K562 (cell line): ENCODE measurements around the gene STX12. TPM values are rescaled to one million over a fixed set of nuclear protein-coding genes. Genes with fewer than 3 reads are reported as not detected.

ENCODE experiments used
- C11orf30 ChIP-seq: fragments of 450-650 bp; IDR thresholded peaks from 2 replicates; pipeline ENCODE4 v1.6.1; 2016; ENCODE audit warnings: low read depth, mild to moderate bottlenecking
- DACH1 ChIP-seq: fragments of 450-650 bp; IDR thresholded peaks from 2 replicates; pipeline ENCODE4 v1.6.1; 2018; ENCODE audit not compliant: partially characterized antibody
- E4F1 ChIP-seq: fragments of 250-450 bp; sonication (Bioruptor Pico); IDR thresholded peaks from 2 replicates; pipeline ENCODE4 v1.5.0; 2021; ENCODE audit warnings: mild to moderate bottlenecking, borderline replicate concordance
- FOS ChIP-seq: IDR thresholded peaks from 3 replicates; pipeline ENCODE4 v1.6.1; 2011; ENCODE audit not compliant: insufficient read length; ENCODE audit errors: extremely low read depth
- HNRNPK ChIP-seq: fragments of 200-400 bp; formaldehyde crosslinking; IDR thresholded peaks from one replicate; pipeline ENCODE4 v1.6.1; 2018; ENCODE audit warnings: mild to moderate bottlenecking, low read depth, low read length; ENCODE audit not compliant: poor library complexity, severe bottlenecking
- HOMEZ ChIP-seq: fragments of 250-450 bp; sonication (Bioruptor Pico); IDR thresholded peaks from 2 replicates; pipeline ENCODE4 v1.4.0; 2020; ENCODE audit warnings: mild to moderate bottlenecking, moderate library complexity
- OTX1 ChIP-seq: fragments of 450-650 bp; formaldehyde crosslinking; IDR thresholded peaks from 2 replicates; pipeline ENCODE4 v1.4.0; 2022; ENCODE audit warnings: mild to moderate bottlenecking
- PCBP1 ChIP-seq: fragments of 200-400 bp; formaldehyde crosslinking; IDR thresholded peaks from 2 replicates; pipeline ENCODE4 v1.6.1; 2018; ENCODE audit warnings: mild to moderate bottlenecking, low read depth, low read length; ENCODE audit not compliant: poor library complexity, severe bottlenecking
- PTBP1 ChIP-seq: fragments of 200-400 bp; formaldehyde crosslinking; IDR thresholded peaks from 2 replicates; pipeline ENCODE4 v1.6.1; 2017; ENCODE audit warnings: low read depth, low read length
- ZNF212 ChIP-seq: fragments of 450-650 bp; formaldehyde crosslinking; IDR thresholded peaks from 2 replicates; pipeline ENCODE4 v1.4.0; 2020; ENCODE audit warnings: mild to moderate bottlenecking
- ZNF512 ChIP-seq: IDR thresholded peaks from 2 replicates; pipeline ENCODE4 v1.6.1; 2016; ENCODE audit warnings: missing genetic modification characterization, missing compliant biosample characterization
- polyA plus RNA-seq, 8 experiments: library from polyadenylated mRNA; depleted of rRNA in 4 of 8; stranded (reverse) in 5 of 8; unstranded in 3 of 8; fragments of >200 nt; fragmentation: Nextera tagmentation in 2 of 8; fragmentation: Illumina TruSeq in 1 of 8; extraction: Ambion mirVana in 2 of 8; extraction: Trizol in 1 of 8; gene quantifications; 2 replicates each; pipeline versions ENCODE4 v1.2.1 to v1.2.3, GENCODE V29; 2011 to 2014; ENCODE audit warnings: inconsistent platforms in 1 of 8, missing spikeins in 1 of 8
- total RNA-seq, 7 experiments: library from RNA; depleted of rRNA in 6 of 7; stranded (reverse); fragments of >200 nt in 6 of 7; fragmentation: Illumina TruSeq in 2 of 7; extraction: Trizol in 2 of 7; gene quantifications; 2 replicates each; pipeline versions ENCODE4 v1.2.1 to v1.2.3, GENCODE V29; 2011 to 2021; ENCODE audit warnings: low replicate concordance in 1 of 7

The STX12 gene
- total and polyA plus RNA-seq, 9 of the 15 experiments (the other 6 are each of a cell fraction or from before 2014, with no cell fraction given), result 16.9 to 31.3 (median 25.7) TPM

GRCh38 chr1:27784700-27785099, 11.7 kb downstream of the STX12 start (continued):
- TF ChIP-seq PCBP1 (no peak), OTX1 (CRISPR knock-in tag) (no peak), PTBP1 (no peak), C11orf30 (0 out of 2 replicates have a peak, but pooled peaks have one; percentile 1), HNRNPK (peak; percentile 62), DACH1 (peak; percentile 28), ZNF212 (CRISPR knock-in tag) (no peak), E4F1 (no peak), ZNF512 (tag) (0 out of 2 replicates have a peak, but pooled peaks have one; percentile 34), FOS (no peak), HOMEZ (CRISPR knock-in tag) (no peak)
- TF ChIP-seq, all 486 proteins: peak for 5
